ENCODE data around the gene CDK6.

The CDK6 gene

GRCh38 chr7:92631067-92631849 lies 205.1 kb downstream of the CDK6 start:
- peak; percentile 42 to 57 (median 44) for DNase-seq (ENCODE audit: low read depth in 2 of 3, low spot score in 1 of 3)

DNA sequence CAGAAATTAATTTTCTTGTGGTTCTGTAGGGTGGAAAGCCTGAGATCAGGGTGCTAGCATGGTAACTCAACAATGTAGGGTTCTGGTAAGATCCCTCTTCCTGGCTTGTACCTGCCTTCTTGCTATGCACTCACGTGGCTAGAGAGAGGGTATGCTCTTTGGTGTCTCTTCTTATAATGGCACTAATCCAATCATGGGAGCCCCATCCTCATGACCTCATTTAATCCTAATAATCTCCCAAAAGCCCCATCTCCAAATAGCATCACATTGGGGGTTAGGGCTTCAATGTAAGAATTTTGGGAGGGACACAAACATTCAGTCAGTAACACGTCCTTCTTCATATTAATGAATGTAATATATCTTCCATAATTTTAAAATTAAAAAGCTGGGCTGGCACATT lies 206.6 kb downstream of the CDK6 start:
- no peak for DNase-seq (ENCODE audit: low read depth in 2 of 3, low spot score in 1 of 3)

GRCh38 chr7:92627956-92628355 lies 208.4 kb downstream of the CDK6 start:
- no peak for DNase-seq (ENCODE audit: low read depth in 2 of 3, low spot score in 1 of 3)

DNA sequence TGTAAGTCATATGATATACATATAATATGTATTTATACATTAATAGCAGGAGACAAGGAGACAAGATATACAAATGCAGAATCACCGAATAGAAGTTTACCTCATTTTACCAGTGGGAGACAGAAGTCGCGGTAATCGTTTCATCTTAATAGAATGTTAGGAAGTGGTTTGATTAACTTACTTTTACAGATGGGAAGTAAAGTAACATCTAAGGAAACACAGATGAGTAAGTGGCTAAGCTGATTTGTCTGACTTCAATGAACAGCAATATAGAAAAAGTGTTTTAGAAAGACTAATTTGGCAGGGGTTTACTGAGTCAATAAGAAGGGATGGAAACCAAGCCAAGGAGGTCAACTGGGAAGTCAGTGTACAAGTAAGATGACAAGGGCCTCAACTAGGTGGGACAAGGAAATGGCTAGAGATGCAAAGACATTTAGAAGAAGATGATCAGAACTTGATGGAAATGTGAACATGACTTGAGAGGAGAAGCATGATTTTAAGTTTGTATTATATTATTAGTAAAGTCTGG lies 210.0 kb downstream of the CDK6 start:
- DNase-seq (ENCODE audit: low read depth in 2 of 3, low spot score in 1 of 3): no peak

GRCh38 chr7:92625617-92626016 lies 210.8 kb downstream of the CDK6 start:
- DNase-seq (ENCODE audit: low read depth in 2 of 3, low spot score in 1 of 3): no peak

GRCh38 chr7:92624298-92624996 lies 211.9 kb downstream of the CDK6 start:
- no peak for DNase-seq (ENCODE audit: low read depth in 2 of 3, low spot score in 1 of 3)

DNA sequence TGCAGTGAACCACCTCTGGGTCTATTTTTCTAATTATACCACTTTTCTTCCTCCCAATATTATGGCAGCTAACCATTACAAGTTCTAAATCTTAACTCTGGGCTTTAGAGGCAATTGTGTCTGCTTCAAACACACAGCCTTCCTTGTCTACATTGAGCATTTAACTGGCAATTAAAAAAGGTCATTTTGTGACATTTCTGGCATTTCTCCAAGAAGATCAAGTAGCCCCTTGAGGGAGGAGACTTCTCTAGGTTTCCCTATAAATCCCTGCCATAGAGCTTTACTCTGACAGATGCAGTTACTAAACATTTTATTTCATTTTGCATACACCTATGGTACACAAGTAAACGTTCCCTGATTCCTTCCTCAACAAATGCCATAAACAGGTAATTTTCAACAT lies 212.8 kb downstream of the CDK6 start:
- DNase-seq (ENCODE audit: low read depth in 2 of 3, low spot score in 1 of 3): no peak

DNA sequence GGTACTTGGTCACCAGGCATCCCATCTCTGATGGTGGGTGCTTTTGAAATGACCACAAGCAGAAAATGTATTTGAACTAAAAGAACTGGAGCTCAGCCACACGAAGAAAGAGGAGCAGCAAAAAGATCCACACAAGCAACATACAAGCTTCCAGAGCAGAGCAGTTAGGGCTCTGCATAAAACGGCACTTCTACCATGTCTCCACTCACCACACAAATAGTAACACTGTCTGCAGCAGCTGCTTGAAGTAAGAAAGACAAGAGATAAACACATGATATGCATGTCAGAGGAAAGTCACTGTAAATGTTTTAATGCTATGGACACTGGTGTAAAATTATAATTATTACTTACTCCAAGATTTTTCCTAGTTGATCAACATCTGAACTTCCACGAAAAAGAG lies 213.7 kb downstream of the CDK6 start:
- DNase-seq (ENCODE audit: low read depth in 2 of 3, low spot score in 1 of 3): no peak

DNA sequence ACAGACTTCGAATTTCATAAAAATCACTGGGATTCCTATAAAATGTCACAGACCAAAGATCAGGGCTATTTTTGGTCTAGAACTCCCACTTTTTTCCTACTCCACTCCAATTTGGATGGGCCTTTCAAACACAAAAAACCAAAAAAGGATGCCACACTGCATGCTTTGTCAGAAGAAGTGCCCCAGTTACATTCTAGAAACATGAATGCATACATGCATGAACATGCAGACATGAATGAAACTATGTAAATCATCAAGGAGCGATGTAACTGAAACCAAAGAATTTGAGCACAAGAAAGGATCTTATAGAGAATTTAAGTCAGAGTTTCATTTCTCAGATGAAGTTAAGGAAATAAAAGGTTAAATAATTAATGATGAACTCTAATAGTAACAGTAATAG lies 214.3 kb downstream of the CDK6 start:
- no peak for DNase-seq (ENCODE audit: low read depth in 2 of 3, low spot score in 1 of 3)

DNA sequence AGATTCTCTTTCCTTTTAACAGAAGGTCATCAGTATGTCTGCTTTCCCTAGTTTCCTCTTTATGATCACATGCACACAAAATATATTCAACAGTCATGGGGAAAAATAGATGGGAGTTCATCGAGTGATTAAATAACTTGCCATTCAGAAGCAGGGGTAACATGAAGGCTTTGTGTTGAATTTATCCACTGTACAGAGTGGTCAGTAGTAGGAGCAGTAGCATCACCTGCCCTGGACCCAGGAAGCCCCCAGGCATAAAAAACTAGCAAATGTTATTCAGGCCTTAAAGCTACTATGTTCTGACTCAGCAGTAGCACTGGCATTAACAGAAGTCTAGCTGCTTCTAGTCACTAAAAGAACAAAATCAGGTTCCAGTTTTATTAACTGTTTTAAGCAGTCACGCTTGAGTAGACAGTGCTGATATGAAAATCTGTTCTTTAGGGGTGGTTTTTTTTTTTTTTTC lies 214.8 kb downstream of the CDK6 start:
- DNase-seq (ENCODE audit: low read depth in 2 of 3, low spot score in 1 of 3): no peak

DNA sequence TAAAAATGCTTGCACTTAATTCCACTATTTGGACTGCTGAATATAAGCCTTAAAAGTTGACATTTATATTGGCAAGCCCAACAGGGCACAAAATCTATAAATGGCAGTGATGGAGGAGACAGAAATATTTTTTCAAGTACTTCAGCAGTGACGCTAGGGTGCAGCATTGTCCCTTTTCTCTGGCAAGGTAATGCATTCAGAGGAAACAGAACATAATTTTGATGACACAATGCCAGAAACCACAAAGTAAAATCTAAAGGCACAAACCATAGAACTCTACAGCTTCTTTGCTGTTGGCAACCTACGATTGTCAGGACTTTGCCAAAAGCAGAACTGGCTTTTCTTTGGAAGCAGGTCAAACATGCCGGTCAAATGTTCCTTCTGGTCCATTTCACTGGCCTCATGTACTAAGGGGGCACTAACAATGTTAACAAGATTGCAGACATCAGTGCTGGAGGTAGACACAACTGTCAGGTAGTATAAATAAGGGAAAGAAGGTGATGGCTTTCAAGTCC lies 215.3 kb downstream of the CDK6 start:
- peak; percentile 68 to 79 (median 71) for DNase-seq (ENCODE audit: low read depth in 2 of 3, low spot score in 1 of 3)

- no peak for DNase-seq (ENCODE audit: low read depth in 2 of 3, low spot score in 1 of 3)
Observed at GRCh38 chr7:92615861-92616260, 220.5 kb downstream of the CDK6 start.

- DNase-seq (ENCODE audit: low read depth in 2 of 3, low spot score in 1 of 3): no peak
Observed at GRCh38 chr7:92614660-92615174, 221.7 kb downstream of the CDK6 start.

- DNase-seq (ENCODE audit: low read depth in 2 of 3, low spot score in 1 of 3): no peak
Observed at GRCh38 chr7:92613720-92614119, 222.7 kb downstream of the CDK6 start.

DNA sequence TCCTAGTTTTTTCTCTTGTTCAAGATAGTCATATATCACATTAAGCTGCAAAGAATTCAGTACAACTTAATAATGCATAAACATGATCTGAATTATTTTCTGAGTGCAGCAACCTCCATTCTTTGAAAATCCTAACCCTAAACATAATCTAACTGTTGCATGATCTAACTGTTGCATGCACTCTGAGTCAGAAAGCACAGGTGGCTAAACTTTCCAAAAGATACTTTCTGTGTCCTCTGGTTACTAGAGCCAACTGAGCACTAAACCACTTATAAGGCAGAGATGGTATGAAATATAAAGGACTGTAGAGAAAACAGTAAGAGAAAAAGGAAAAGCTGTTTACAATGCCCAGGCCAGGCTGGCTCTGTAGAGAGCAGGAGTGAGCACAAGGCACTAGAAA lies 223.2 kb downstream of the CDK6 start:
- no peak for DNase-seq (ENCODE audit: low read depth in 2 of 3, low spot score in 1 of 3)

DNA sequence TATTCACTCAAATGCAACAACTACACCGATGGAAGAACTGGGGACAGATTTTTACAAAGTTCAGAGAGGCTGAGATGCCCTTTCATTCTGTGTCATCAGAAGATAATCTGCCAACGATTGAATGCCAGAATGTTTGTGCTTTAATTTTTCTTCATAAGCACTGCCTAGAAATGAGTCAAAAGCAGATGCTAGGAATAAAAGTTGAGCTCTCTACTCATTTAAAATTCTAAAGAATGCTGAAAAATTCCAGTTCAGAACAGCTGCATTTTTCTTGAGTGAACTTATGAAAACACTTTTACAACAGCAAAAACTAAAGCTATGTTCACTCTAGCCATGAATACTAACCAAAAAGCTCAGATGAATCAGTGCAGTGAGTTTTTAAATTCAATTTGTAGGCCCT lies 223.9 kb downstream of the CDK6 start:
- DNase-seq (ENCODE audit: low read depth in 2 of 3, low spot score in 1 of 3): no peak

DNA sequence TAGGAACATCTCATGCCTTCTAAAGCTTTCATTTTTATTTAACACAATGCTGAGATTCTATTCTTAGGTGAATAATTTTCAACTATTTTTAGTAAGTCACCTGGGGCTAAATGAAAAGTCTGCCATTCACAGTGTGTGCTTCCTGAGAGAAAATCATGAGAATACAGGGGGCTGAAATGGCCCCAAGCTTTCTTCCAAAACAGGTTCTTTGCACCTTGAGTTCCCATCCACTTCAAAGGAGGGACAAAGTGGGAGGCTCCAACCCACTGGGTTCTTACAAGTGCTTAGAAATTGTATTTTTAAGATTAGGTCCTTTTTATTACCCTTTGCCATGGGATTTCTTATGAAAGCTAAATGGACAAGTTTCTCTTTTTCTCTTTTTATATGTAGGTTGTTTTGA lies 224.6 kb downstream of the CDK6 start:
- DNase-seq (ENCODE audit: low read depth in 2 of 3, low spot score in 1 of 3): no peak

DNA sequence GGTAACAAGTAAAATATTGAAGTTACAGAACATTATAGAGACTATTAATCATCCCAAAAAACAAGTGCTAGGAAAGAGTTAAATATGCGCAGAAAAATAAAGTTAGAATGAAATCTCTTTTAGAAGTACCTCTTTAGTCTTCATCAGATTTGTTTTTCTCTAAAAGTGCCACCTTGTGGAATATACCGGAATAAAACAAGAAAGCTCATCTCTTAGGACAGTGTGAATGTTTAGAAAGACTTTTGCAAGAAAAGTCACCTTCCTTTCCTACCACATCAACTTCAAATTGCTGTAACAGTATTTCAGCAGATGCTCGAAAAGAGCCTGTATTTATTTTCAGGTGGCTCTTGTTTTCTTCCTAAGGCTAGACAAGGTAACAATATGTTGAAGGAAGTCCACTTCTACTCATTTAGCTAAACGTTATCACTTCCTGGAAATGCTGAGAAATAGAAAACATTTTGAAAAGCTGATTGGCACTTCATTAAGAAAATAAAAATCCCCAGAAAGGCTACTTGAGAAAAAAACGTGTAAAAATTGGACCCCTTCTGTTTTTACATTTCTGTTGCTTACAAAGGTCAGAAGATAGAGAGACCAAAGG lies 226.4 kb downstream of the CDK6 start:
- no peak for DNase-seq (ENCODE audit: low read depth in 2 of 3, low spot score in 1 of 3)

DNA sequence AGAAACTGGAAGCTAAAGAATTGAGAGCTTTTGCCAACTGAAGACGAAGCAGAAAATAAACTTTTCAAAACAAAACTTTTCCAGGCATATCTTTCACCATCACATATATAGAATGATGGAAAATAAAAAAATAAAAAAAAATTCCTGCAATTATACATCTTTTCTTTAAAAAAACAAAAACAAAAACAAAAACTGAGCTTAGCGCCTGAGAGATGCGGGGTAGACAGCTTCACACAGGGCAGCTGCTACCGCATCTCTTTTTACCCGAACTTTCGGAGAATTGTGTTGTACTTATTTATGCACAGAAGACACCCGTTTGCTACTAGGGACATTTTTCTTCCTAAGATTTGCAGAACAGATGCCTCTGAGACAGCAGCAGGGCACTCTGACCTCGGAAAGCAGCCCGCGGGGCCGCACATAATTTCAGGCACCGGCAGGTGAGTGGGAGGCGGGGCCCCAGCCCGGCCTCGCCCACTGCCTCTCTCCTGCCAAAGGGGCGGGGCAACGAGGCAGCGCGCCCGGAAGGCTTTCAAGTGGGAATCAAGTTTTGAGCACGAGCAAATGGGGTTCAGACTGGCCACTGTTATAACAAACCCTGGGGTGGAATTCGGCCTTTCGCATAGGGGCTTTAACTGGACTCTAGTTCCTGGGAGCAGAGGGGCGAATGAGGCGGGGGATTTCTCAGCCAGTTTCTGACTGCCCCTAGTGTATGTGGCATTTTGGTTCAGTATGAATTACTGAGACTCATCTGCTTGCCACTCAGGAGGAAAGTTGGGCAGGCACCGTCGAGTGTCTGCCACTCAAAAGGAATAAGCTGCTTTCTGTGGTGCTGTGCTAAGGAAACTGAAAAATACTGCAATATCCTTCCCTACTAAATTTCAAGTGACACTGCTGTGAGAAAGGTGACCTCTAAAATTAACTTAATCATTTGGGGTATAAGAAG lies 227.7 kb downstream of the CDK6 start:
- no peak for DNase-seq (ENCODE audit: low read depth in 2 of 3, low spot score in 1 of 3)

- no peak for DNase-seq (ENCODE audit: low read depth in 2 of 3, low spot score in 1 of 3)
Observed at GRCh38 chr7:92606985-92607384, 229.4 kb downstream of the CDK6 start.
